KMS-11 (cell line): ENCODE data around the gene APOE.

Experiments used
- H2AFZ ChIP-seq: fragments of 200-600 bp; sonication (generic); 2 replicates; pipeline ENCODE4 v1.6.1; 2016; ENCODE audit warnings: antibody characterized with exemption, mixed run types, low read depth
- H3K27ac ChIP-seq: fragments of 200-600 bp; sonication (generic); 2 replicates; pipeline ENCODE4 v1.6.1; 2016; ENCODE audit warnings: mild to moderate bottlenecking, mixed run types
- H3K27me3 ChIP-seq: fragments of 200-600 bp; sonication (generic); 2 replicates; pipeline ENCODE4 v1.6.1; 2017; ENCODE audit warnings: mild to moderate bottlenecking, low read depth, mixed run types, moderate library complexity; ENCODE audit not compliant: insufficient read depth
- H3K36me3 ChIP-seq: fragments of 200-600 bp; sonication (generic); 2 replicates; pipeline ENCODE4 v1.6.1; 2017; ENCODE audit warnings: mild to moderate bottlenecking, mixed run types; ENCODE audit not compliant: insufficient read depth
- H3K4me1 ChIP-seq: fragments of 200-600 bp; sonication (generic); 2 replicates; pipeline ENCODE4 v1.6.1; 2016; ENCODE audit warnings: mild to moderate bottlenecking, low read depth, mixed run types; ENCODE audit not compliant: poor library complexity, severe bottlenecking
- H3K4me2 ChIP-seq: fragments of 200-600 bp; sonication (generic); 2 replicates; pipeline ENCODE4 v1.7.0; 2016; ENCODE audit warnings: mild to moderate bottlenecking, mixed run types
- H3K4me3 ChIP-seq: fragments of 200-600 bp; sonication (generic); IDR thresholded peaks from 2 replicates; pipeline ENCODE4 v1.6.1; 2017; ENCODE audit warnings: low read depth, low read length, mixed read lengths; ENCODE audit not compliant: insufficient read depth
- H3K79me2 ChIP-seq: fragments of 200-600 bp; sonication (generic); 2 replicates; pipeline ENCODE4 v1.6.1; 2016; ENCODE audit warnings: low read depth, mixed run types; ENCODE audit not compliant: insufficient read depth
- H3K9ac ChIP-seq: fragments of 200-600 bp; sonication (generic); 2 replicates; pipeline ENCODE4 v1.6.1; 2016; ENCODE audit warnings: mild to moderate bottlenecking, mixed run types
- H4K20me1 ChIP-seq: fragments of 200-600 bp; sonication (generic); 2 replicates; pipeline ENCODE4 v1.6.1; 2016; ENCODE audit warnings: mild to moderate bottlenecking, mixed run types; ENCODE audit not compliant: insufficient read depth
- CTCF ChIP-seq: fragments of 200-600 bp; sonication (generic); conservative IDR thresholded peaks from 2 replicates; pipeline ENCODE4 v1.6.1; 2017; ENCODE audit warnings: low read depth, mild to moderate bottlenecking, antibody characterized with exemption, low read length, moderate library complexity, mixed read lengths

APOE gene

GRCh38 chr19:44955505-44956439 lies 50.2 kb downstream of the APOE start:
- H2AFZ ChIP-seq = peak overlapping the region; percentile 51; the same call in 1 of the 2 replicates
- no peaks in the 10 kb centered on the region for H3K36me3 ChIP-seq
- H3K27me3 ChIP-seq = no peaks in the 10 kb centered on the region
- H3K9ac ChIP-seq = peak overlapping the region; percentile 76
- H3K4me1 ChIP-seq = peaks cover 36% of the 10 kb centered on the region
- H3K4me3 ChIP-seq = no peak overlapping the region
- peak overlapping the region; percentile 39; the same call in 1 of the 2 replicates for H3K27ac ChIP-seq
- H3K79me2 ChIP-seq = peaks cover 55% of the 10 kb centered on the region
- no peaks in the 10 kb centered on the region; the same call in 1 of the 2 replicates for H4K20me1 ChIP-seq
- TF ChIP-seq CTCF = no peak
- H3K4me2 ChIP-seq = peak overlapping the region; percentile 94

- Histone ChIP-seq H3K4me1 (peaks cover 41% of the 10 kb centered on the region), H3K4me2 (no peak overlapping the region; the same call in 1 of the 2 replicates), H3K27me3 (no peaks in the 10 kb centered on the region), H4K20me1 (no peaks in the 10 kb centered on the region; the same call in 1 of the 2 replicates), H2AFZ (no peak overlapping the region), H3K36me3 (no peaks in the 10 kb centered on the region), H3K27ac (no peak overlapping the region), H3K79me2 (peaks cover 73% of the 10 kb centered on the region), H3K9ac (no peak overlapping the region), H3K4me3 (no peak overlapping the region)
- no peak for TF ChIP-seq CTCF
Observed at GRCh38 chr19:44957526-44957925, 51.9 kb downstream of the APOE start.

- no peak for TF ChIP-seq CTCF
- H3K4me2 ChIP-seq = no peak overlapping the region
- H3K27ac ChIP-seq = no peak overlapping the region
- no peak overlapping the region for H3K9ac ChIP-seq
- H4K20me1 ChIP-seq = no peaks in the 10 kb centered on the region; the same call in 1 of the 2 replicates
- H3K4me3 ChIP-seq = no peak overlapping the region
- H3K79me2 ChIP-seq = peaks cover 77% of the 10 kb centered on the region
- no peaks in the 10 kb centered on the region for H3K27me3 ChIP-seq
- peaks cover 41% of the 10 kb centered on the region for H3K4me1 ChIP-seq
- no peak overlapping the region for H2AFZ ChIP-seq
- no peaks in the 10 kb centered on the region for H3K36me3 ChIP-seq
Observed at GRCh38 chr19:44958090-44958489, 52.5 kb downstream of the APOE start.
